HG03060 (cell line): ENCODE results near the gene CDCP1.
"Not testable (repeated sequence)": the region's sequence is repeated elsewhere in the genome, so short reads cannot be mapped to it uniquely, and the experiment has no call there.

Experiments
- ATAC-seq: cut with Tn5 transposase; IDR thresholded peaks from one replicate; pipeline ENCODE4 v1.9.1; 2021; ENCODE audit warnings: low read depth, moderate number of reproducible peaks; ENCODE audit not compliant: unreplicated experiment

Gene CDCP1

DNA sequence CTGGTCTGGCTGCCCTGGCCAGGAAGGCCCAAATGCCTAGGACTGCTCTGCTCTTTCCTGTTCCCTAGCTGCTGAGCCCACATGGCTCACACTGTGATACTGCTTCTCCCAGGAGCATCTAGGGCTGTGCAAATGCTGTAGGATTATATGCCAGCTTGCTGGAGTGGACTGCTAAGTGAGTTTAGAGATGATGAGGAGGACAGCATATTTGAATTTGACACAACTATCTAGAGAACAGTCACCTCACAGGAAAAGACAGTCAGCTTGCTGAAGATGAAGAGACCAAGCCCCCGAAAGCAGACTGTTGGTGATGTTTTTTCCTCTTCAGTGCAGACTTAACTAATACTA lies 80.8 kb downstream of the CDCP1 start:
- no peak for ATAC-seq

DNA sequence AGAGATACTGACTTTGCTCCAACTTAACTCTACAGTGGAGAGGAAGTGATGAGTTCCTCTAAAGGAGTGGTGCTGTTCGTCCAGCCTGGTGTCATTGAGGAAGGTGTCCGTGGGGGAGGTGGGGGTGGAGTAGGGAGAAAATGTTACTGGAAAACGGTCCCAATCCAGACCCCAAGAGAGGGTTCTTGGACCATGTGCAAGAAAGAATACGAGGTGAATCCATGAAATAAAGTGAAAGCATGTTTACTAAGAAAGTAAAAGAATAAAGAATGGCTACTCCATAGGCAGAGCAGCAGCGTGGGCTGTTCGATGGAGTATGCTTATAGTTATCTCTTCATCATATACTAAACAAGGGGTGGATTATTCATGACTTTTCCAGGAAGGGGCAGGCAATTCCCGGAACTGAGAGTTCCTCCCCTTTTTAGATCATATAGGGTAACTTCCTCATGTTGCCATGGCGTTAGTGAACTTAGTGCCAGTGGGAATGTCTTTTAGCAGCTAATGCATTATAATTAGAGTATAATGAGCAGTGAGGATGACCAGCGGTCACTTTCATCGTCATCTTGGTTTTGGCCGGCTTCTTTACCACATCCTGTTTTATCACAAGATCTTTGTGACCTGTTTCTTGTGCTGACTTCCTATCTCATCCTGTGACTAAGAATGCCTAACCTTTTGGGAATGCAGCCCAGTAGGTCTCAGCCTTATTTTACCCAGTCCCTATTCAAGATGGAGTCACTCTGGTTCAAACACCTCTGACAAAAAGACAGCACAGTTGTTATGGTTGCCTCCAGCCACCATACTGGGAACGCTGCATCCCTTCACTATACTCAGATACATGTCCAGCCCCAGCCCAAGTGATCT lies 81.4 kb downstream of the CDCP1 start:
- no peak for ATAC-seq

DNA sequence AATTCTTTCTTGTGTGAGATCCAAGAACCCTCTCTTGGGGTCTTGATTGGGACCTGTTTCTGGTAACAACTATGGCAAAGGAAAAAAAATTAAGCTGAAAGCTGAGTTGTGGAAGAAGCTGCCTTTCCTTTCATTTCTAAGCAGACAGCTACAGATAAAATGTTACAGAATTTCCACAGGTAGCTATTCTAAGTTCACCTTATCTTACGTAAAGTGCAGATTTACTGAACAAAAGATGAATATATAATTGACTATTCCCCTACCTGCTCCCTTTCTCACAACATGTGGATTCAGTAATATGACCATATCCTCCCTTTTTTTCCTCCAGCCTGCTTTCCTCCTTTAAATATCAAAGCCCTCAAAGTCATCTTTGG lies 83.5 kb downstream of the CDCP1 start:
- no peak for ATAC-seq

DNA sequence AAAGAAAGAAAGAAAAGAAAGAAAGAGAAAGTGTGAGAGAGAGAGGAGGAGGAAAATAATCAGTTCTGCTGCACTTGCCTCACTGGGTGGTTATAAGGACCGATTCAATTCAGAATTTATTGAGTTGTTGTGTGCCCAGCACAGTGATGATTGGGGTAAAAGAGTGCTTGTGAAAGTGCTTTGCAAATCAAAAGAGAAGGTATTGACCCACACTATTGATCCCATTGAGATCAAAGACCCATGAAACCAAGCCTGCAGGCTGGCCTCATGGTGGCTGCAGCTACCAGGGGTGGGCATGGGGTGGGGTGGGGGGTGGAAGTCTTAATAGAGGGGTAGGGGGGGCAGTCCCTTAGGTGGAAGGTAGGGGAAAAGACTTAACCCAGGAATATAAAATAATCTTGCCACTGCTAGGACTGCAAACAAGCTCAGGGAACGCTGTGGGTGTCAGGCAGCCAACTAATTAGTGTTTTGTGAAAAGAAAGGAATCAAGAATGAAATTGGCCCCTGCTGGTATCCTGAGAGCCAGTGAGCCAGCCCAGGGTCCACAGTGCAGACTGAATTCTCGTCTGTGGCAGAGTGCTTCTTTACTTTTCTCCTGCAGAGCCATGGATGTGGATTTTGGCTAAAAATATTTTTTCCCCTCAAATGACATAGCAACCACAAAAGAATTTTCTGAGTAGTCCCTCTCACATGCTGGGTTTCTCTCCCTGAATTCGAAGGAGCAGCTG lies 85.8 kb downstream of the CDCP1 start:
- ATAC-seq: no peak

DNA sequence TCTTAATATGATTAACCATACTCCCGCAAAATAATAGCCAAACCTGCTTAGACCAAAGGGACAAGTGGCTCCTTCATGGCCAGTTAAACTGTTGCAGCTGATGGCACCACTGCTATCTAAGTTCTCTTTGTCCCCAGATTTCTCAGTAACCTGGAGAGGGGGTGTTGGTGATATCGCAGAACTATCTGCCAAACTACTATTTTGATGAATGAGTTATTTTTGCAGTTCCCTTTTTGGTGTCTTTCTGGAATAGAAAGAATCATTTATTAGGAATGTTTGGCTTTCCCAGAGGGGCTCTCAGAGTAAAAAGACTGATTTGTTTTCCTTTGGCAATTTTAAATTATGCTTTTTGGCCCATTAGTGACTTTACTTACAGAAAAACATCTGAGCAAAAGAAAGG lies 87.0 kb downstream of the CDCP1 start:
- ATAC-seq: no peak

DNA sequence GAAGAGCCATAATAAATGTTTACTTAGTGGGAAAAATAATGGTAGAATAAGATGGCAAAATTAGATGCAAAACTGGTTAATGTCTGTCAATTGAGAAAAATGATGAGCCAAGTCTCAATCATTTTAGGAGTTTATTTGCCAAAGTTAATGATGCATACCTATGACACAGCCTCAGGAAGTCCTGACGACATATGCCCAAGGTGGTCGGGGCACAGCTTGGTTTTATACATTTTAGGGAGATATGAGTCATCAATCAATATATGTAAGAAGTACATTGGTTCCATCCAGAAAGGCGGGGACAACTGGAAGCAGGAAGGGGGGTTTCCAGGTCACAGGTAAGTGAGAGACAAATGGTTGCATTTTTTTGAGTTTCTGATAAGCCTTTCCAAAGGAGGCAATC lies 88.6 kb downstream of the CDCP1 start:
- no peak for ATAC-seq

DNA sequence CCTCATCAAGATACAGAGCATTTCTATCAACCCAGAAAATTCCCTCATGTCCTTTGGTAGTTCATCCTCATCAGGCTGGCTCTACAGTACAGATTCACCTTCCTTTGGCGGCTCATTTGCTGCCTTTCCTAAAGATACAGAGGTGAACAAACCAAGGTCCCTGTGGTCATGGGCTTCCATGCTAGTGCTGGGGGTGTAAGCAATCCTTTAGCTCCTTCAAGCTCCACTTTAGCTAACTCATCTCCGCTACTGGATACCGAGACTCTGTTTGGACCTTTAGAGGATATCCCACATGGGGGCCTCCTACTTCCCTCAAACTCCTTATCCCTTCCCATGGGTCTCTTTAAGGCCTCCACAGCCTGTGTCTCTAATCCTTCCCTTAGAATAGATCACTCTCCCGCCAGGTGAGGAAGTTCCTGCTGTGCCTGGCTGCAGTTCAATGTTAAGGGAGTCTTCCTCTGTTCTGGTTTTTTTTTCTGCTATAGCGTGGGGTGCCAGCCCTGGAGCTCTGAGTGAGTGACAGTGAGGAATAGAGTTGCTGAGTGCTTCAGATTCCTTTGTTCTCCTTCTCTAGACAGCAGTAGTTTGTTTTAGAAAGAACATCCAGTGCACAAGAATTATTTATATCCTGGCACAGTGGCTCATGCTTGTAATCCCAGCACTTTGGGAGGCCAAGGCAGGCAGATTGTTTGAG lies 89.4 kb downstream of the CDCP1 start:
- ATAC-seq: no peak

DNA sequence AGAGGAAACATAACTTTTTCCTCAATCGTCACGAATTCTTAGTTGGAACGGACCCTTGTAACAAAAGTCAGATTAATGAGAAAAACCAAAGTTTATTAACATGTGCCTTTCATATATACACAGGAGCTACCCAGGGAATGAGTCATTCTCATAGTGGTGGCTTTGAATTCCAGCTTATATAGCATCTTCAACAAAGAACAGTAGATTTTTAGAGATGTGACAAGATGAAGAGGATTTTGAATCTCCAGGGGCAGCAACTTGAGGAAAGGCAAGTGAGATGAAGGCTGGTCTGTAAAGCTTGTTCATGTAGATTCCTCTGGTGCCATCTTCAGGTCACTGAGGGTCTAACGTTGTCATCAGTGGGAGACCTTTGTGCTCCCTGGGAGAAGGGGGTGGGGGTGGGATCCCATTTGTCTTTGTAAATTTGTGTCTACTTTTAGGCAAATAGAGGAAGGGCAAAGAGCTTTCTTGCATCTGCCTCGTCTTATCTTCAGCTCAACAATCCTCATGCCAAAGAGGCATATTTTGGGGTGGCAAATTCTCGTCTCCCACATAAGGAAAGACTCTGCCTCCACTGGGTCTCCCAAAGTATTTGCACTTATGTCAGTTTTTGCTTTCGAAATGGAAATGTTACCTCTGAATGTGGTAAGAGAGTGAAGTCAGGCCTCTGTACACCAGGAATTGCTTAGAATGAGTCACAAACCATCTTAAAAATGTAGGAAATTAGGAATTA lies 90.6 kb downstream of the CDCP1 start:
- no peak for ATAC-seq

DNA sequence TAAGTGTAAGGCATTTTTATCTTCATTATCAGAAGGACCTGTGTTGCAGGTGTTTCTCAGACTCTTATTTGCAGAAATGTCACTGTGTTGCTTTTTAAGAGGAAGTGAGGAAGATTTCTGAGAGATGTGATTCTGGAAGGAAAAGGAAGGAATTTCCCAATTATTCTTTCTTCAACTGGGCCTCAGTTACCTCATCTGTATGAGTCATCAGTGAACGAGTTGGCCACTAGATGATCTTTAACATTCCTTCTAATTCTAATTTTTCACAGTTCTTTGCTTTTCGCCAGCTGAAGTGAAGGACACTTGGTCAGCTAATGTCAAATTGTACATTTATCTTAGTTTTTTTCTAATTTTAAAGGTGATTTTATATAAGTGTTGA lies 91.2 kb downstream of the CDCP1 start:
- ATAC-seq: no peak

DNA sequence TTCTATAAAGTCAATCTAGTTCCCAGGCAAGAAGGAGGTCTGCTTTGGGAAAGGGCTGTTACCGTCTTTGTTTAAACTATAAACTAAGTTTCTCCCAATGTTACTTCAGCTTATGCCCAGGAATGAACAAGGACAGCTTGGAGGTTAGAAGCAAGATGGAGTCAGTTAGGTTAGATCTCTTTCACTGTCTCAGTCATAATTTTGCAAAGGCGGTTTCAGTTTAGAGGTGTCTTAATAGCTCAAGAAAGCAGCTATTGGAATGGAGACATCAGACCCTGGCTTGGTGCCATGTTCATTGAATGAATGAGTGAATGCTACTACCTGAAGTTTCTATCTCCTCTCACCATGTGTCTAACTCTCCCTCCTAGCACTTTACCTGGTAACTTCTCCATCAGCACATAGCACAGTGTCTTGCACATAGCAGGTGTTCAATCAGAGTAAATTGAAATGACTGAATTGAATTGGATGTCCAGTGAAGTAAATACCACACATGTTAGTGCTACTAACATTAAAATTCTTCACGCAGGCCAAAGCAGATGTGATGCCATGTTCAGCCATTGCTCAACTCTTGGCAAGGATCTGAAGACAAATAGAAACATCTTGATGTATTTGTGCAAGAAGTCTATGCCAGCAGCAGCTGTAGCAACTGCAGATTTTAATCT lies 91.9 kb downstream of the CDCP1 start:
- no peak for ATAC-seq

DNA sequence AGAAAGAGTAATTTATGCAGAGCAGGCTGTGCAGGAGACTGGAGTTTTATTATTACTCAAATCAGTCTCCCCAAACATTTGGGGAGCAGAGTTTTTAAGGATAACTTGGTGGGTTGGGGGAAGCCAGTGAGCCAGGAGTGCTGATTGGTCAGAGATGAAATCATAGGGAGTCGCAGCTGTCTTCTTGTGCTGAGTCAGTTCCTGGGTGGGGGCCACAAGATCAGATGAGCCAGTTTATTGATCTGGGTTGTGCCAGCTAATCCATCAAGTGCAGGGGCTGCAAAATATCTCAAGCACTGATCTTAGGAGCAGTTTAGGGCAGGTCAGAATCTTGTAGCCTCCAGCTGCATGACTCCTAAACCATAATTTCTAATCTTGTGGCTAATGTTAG lies 92.4 kb downstream of the CDCP1 start:
- ATAC-seq: not testable (repeated sequence)

DNA sequence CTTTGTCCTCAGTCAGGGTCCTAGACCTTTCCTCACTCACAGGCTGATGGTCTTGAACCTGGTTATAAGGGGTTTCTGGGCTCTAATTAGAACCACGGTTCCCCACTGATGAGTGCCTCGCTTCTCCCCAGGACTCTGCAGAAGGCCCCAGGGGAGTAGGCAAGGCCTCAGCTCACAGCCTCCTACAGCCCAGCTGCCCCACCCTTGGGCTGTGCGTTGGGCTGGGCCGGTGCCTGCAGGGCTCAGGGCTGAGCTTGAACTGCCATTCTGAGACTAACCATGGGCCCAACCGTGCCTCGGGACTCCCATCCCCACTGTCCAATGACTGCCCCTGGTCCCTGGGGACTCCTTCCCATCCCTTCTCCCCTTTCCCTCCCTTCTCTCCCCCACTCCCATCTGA lies 94.5 kb downstream of the CDCP1 start:
- ATAC-seq: no peak

DNA sequence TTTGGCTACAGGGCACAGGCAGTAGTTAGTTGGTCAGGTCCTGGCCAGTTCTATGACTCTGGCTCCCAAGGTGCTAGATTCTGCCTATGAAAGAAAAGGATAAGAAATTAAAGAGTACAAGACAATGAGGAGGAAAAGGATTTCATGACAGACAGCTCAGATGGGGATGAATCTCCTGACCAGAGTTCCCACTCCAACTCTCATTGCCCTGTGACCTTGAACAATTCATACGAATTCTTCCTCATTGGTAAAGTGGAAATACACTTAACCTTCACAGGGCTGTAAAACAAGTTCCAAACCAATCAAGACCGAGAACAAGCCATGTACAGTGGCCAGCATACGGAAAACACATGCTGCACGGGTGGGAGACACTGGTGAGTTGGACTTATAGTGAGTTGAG lies 96.4 kb downstream of the CDCP1 start:
- no peak for ATAC-seq

DNA sequence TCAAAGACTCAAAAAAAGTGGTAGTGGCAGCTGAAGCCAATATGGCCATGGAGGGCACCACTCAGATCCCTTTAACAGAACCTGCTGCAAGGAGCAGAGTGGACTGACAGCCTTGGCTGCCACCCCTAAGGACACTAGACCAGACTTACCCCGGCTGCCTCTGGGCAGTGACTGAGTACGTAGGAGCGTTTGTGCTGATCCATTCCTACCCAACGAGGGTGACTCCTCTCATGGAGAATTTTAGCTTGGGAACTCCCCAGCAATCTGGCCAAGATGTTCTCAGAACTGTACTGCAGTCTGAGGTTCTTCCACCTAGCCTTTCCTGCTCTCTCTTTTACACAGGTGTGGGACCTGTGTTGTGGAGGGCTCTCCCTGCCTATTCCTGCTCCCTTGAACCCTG lies 97.9 kb downstream of the CDCP1 start:
- ATAC-seq: no peak

DNA sequence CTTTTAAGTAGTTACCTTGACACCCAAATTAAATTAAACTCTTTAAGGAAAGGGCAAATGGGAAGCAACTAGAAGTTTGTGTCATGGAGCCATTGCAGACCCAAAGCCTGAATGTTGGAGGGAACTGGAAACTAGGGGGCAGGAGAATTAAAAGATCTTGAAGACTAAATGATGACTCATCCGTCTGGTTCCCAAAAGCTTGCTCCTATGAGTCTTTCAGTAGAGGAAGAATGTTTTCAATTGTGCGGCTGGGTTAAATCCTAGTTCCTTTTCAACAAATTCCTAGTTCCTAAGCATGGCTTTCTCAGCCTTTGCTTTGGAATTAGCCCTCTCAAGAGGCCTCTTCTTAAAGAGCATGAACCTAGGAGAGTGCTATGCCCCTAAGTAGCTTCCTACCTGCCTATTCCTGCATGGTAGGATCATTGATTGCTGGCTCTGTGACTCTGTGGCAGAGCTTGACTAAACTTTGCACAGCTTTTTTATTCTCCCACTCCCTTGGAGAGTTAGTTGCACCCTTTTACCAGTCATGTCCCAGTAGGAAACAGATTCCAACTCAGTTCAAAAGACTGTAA lies 102.4 kb downstream of the CDCP1 start:
- no peak for ATAC-seq

DNA sequence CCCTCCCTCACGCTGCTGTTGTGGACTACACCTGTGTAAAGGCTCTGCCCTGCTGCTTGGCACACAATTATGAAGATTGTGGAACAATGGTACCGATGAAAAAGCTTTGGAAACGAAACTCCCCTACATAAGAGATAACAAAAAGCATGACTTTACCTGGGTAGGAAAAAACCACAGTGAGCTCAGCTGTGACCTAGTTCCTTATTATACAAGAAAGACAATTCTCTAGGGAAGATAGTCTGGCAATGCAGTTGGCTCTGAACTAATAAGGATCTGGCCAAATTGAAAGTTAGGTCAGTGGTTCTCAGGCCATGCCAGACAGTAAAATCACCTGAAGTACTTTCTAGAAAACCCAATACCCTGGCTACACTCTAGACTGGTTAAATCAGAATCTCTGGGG lies 104.0 kb downstream of the CDCP1 start:
- no peak for ATAC-seq

DNA sequence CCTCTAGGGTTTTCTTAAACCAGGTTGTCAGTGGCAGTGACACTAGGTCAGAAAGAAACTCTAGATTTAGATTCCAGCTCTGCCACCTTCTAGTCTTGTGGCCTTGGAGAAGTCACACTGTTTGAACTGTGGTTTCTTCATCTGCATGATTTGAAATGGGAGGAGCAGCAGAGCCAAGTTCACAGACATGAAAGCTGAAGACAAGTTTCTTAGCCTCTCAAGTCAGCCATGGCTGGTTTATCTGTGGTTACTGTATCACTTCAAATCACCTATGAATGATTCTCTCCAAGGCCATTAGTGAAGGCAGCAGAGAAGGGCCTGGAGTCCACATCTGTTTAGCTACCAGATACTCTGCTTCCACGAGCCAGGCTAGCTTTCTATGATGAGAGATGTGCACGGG lies 104.5 kb downstream of the CDCP1 start:
- no peak for ATAC-seq

DNA sequence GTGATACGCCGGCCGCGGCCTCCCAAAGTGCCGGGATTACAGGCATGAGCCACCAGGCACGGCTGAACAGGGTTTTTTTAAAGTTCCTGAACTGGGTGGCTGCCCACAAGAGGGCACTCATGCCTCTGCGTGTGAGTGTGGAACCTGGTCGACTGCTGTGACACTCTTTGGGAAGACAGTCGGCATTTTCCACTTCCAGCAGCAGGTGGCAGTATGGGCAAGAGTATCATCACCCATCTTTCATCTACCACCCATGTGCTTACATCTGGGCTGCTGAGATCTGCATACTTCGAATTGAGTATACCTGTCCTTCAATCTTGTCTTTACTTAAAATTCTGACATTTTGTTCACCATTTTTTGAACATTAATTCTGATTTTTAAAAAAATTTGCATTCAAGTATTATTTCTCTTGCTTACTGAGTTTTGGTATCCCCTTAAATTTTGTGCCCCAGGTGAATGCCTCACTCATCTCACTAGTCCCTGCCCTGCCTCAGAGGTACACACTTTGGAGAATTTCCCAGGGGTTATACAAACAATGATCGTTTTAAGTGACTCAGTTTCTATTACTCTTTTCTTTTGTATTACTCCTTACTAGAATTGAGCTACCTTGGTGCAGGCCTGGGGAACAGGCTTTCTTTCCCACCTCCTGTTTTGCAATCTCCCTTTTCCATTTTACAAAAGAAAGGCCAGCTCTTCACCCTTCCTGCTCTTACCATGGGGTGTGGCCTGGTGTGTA lies 108.3 kb downstream of the CDCP1 start:
- ATAC-seq: no peak

DNA sequence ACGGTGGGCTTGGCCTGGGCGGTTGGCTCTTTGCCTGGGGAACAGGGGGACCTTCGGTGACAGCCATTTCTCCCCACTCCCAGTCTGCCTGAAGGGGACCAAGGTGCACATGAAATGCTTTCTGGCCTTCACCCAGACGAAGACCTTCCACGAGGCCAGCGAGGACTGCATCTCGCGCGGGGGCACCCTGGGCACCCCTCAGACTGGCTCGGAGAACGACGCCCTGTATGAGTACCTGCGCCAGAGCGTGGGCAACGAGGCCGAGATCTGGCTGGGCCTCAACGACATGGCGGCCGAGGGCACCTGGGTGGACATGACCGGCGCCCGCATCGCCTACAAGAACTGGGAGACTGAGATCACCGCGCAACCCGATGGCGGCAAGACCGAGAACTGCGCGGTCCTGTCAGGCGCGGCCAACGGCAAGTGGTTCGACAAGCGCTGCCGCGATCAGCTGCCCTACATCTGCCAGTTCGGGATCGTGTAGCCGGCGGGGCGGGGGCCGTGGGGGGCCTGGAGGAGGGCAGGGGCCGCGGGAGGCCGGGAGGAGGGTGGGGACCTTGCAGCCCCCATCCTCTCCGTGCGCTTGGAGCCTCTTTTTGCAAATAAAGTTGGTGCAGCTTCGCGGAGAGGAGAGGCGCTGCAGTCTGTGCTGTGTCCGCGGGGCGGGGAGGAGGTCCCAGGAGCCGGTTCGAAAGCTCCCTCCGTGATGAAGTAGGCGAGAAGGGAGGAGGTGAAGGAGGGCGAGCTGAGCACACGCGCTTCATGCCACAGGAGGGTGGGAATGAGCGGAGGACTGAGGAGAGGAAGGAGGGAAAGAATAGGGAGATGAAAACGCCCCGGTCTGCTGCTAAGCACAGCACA lies 110.5 kb downstream of the CDCP1 start:
- ATAC-seq: no peak
